WTC11 (cell line): ENCODE results near the gene KCNT2. TPM values are rescaled to one million over a fixed set of nuclear protein-coding genes. Genes with fewer than 3 reads are reported as not detected.

Experiments
- ATAC-seq: fragments of 200-7000 bp; cut with Tn5 transposase; 2 replicates; pipeline ENCODE4 v1.10.0; 2021; ENCODE audit warnings: mild to moderate bottlenecking, moderate library complexity
- CTCF ChIA-PET: fragments of 300-600 bp; sonication (Branson Sonifier 250); formaldehyde crosslinking; loops from one replicate; lab custom pipeline; 2021; ENCODE audit warnings: antibody characterized with exemption; lab: Charles Lee
- POLR2A ChIA-PET: fragments of 350-600 bp; sonication (Branson Sonifier 250); formaldehyde crosslinking; loops from one replicate; lab custom pipeline; 2021; ENCODE audit warnings: antibody characterized with exemption; lab: Charles Lee
- DNase-seq: peaks from one replicate; pipeline ENCODE4 v3.0.0; 2021; ENCODE audit warnings: low spot score
- H3K27ac Mint-ChIP-seq: 2 replicates; pipeline ENCODE4 v1.8.0; 2021; ENCODE audit warnings: mixed read lengths
- H3K27me3 Mint-ChIP-seq: 2 replicates; pipeline ENCODE4 v1.8.0; 2021; ENCODE audit warnings: low read depth, mild to moderate bottlenecking, moderate library complexity, mixed read lengths
- H3K36me3 Mint-ChIP-seq: 2 replicates; pipeline ENCODE4 v1.8.0; 2021; ENCODE audit warnings: mixed read lengths
- H3K4me1 Mint-ChIP-seq: 2 replicates; pipeline ENCODE4 v1.8.0; 2022; ENCODE audit warnings: mixed read lengths
- H3K4me3 Mint-ChIP-seq: 2 replicates; pipeline ENCODE4 v1.8.0; 2021; ENCODE audit warnings: mild to moderate bottlenecking, moderate library complexity, mixed read lengths
- H3K9me3 Mint-ChIP-seq: 2 replicates; pipeline ENCODE4 v1.8.0; 2021; ENCODE audit warnings: mixed read lengths
- CBFB ChIP-seq: sonication (generic); formaldehyde crosslinking; IDR thresholded peaks from 2 replicates; pipeline ENCODE4 v1.8.1; 2022; ENCODE audit warnings: mild to moderate bottlenecking, low read depth, missing genetic modification reagents
- CREB1 ChIP-seq: sonication (generic); formaldehyde crosslinking; IDR thresholded peaks from 2 replicates; pipeline ENCODE4 v1.8.0; 2023; ENCODE audit warnings: mild to moderate bottlenecking, missing genetic modification reagents
- FOXK1 ChIP-seq: sonication (generic); formaldehyde crosslinking; IDR thresholded peaks from 2 replicates; pipeline ENCODE4 v1.8.0; 2022; ENCODE audit warnings: mild to moderate bottlenecking, moderate library complexity, missing genetic modification reagents
- FOXP1 ChIP-seq: sonication (generic); formaldehyde crosslinking; IDR thresholded peaks from 2 replicates; pipeline ENCODE4 v1.8.0; 2022; ENCODE audit warnings: missing genetic modification reagents, mild to moderate bottlenecking, moderate library complexity, borderline replicate concordance
- GTF2I ChIP-seq: fragments of 250-450 bp; sonication (Bioruptor Pico); conservative IDR thresholded peaks from 2 replicates; pipeline ENCODE4 v1.4.0; 2021; ENCODE audit warnings: mild to moderate bottlenecking
- JUN ChIP-seq: sonication (generic); formaldehyde crosslinking; IDR thresholded peaks from 2 replicates; pipeline ENCODE4 v1.8.0; 2023; ENCODE audit warnings: mild to moderate bottlenecking, missing genetic modification reagents
- NFATC4 ChIP-seq: fragments of 250-450 bp; sonication (Bioruptor Pico); IDR thresholded peaks from 2 replicates; pipeline ENCODE4 v1.9.0; 2021; ENCODE audit warnings: mild to moderate bottlenecking
- NR1H2 ChIP-seq: sonication (generic); formaldehyde crosslinking; IDR thresholded peaks from 2 replicates; pipeline ENCODE4 v1.9.0; 2021; ENCODE audit warnings: mild to moderate bottlenecking, moderate library complexity, missing genetic modification reagents
- NR3C1 ChIP-seq: sonication (generic); formaldehyde crosslinking; conservative IDR thresholded peaks from 2 replicates; pipeline ENCODE4 v1.8.1; 2023; ENCODE audit warnings: low read depth, mild to moderate bottlenecking, missing genetic modification reagents
- SMAD3 ChIP-seq: sonication (generic); formaldehyde crosslinking; IDR thresholded peaks from 2 replicates; pipeline ENCODE4 v1.8.0; 2022; ENCODE audit warnings: missing genetic modification reagents, mild to moderate bottlenecking, borderline replicate concordance
- SOX15 ChIP-seq: fragments of 250-450 bp; sonication (Bioruptor Pico); IDR thresholded peaks from 2 replicates; pipeline ENCODE4 v1.9.0; 2021; ENCODE audit warnings: mild to moderate bottlenecking
- ZBTB21 ChIP-seq: sonication (generic); formaldehyde crosslinking; IDR thresholded peaks from 2 replicates; pipeline ENCODE4 v1.8.1; 2023; ENCODE audit warnings: mild to moderate bottlenecking, missing genetic modification reagents, borderline replicate concordance
- ZNF232 ChIP-seq: sonication (generic); formaldehyde crosslinking; IDR thresholded peaks from 2 replicates; pipeline ENCODE4 v1.8.0; 2022; ENCODE audit warnings: mild to moderate bottlenecking, missing genetic modification reagents
- ZNF263 ChIP-seq: sonication (generic); formaldehyde crosslinking; IDR thresholded peaks from 2 replicates; pipeline ENCODE4 v1.8.1; 2022; ENCODE audit warnings: low read depth, mild to moderate bottlenecking, moderate library complexity, missing genetic modification reagents
- total RNA-seq: library from RNA; stranded (reverse); gene quantifications from 3 replicates; pipeline ENCODE4 v1.2.3, GENCODE V29; 2021
- TF ChIP-seq, protein P1 (sequence below): fragments of 200-600 bp; IDR thresholded peaks from 2 replicates; pipeline ENCODE4 v1.8.0; 2022; ENCODE audit warnings: antibody characterized with exemption
- TF ChIP-seq, protein P2 (sequence below): sonication (generic); formaldehyde crosslinking; IDR thresholded peaks from 2 replicates; pipeline ENCODE4 v1.8.1; 2023; ENCODE audit warnings: mild to moderate bottlenecking, missing genetic modification reagents
- TF ChIP-seq, protein P3 (sequence below): fragments of 250-450 bp; sonication (Bioruptor Pico); IDR thresholded peaks from 2 replicates; pipeline ENCODE4 v1.9.0; 2021; ENCODE audit warnings: mild to moderate bottlenecking, borderline replicate concordance
- TF ChIP-seq, protein P4 (sequence below): sonication (generic); formaldehyde crosslinking; IDR thresholded peaks from 2 replicates; pipeline ENCODE4 v1.8.1; 2023; ENCODE audit warnings: mild to moderate bottlenecking, missing genetic modification reagents, borderline replicate concordance
- TF ChIP-seq, protein P5 (sequence below): sonication (generic); formaldehyde crosslinking; IDR thresholded peaks from 2 replicates; pipeline ENCODE4 v1.8.0; 2022; ENCODE audit warnings: mild to moderate bottlenecking, missing genetic modification reagents
- TF ChIP-seq, protein P6 (sequence below): sonication (generic); formaldehyde crosslinking; IDR thresholded peaks from 2 replicates; pipeline ENCODE4 v1.8.1; 2022; ENCODE audit warnings: low read depth, missing genetic modification reagents, borderline replicate concordance

Gene KCNT2
- total RNA-seq, 1 experiment from 2014 or later = 11.6 TPM

DNA sequence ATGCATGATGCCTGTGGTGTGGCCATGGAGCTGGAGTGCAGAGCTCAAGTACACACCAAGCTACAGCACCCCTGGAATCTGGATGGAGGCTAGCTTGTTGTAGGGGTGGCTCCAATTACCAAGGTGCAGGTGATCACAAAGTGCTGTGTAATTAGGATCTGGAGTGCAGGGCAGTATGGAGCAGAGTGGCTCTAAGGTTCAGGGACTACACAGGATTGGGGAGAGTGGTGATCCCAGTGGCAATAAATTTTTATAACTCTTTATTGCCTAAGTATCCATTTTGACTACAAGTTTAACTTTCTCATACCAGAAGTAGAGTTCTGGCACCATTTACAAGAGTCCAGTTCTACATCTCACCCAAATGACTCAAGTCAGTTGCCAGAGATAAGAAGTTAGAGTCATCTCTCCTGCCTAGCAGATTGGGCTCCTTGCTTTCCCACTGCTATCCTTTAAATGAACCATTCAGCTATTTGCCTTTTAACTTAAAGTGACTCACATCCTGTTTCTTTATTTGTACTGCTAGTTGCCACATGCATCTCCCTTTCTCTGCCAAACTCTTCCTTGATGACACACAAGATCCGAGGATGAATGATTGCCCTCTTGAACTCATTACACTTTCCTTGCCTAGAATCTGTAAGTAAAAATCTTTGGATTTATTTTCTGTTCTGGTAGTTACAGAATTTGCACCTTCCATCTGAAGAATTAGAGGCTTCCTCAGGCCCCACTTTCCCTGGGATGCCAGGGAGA lies 427.2 kb downstream of the KCNT2 start:
- Mint-ChIP-seq H3K4me1 (peaks cover 5% of the 10 kb centered on the region), H3K9me3 (no peaks in the 10 kb centered on the region), H3K27me3 (no peaks in the 10 kb centered on the region), H3K36me3 (no peaks in the 10 kb centered on the region), H3K4me3 (no peak overlapping the region), H3K27ac (no peak overlapping the region)
- POLR2A ChIA-PET = no interaction called here
- DNase-seq (no peak), ATAC-seq (no peak)
- CTCF ChIA-PET = interaction anchor here (1.1 kb wide), 1 partner anchor 33 kb away, joined by 4 read pairs; no protein-coding TSS in a partner anchor
- TF ChIP-seq ZBTB21 (no peak), FOXK1 (CRISPR knock-in tag) (no peak), FOXP1 (CRISPR knock-in tag) (no peak), GTF2I (no peak), JUN (CRISPR knock-in tag) (no peak), NR3C1 (CRISPR knock-in tag) (no peak), CREB1 (CRISPR knock-in tag) (no peak), NFATC4 (no peak), CBFB (CRISPR knock-in tag) (no peak), ZNF263 (CRISPR knock-in tag) (no peak), SOX15 (CRISPR knock-in tag) (no peak), NR1H2 (CRISPR knock-in tag) (no peak), ZNF232 (CRISPR knock-in tag) (no peak)
- TF ChIP-seq, protein P1, sequence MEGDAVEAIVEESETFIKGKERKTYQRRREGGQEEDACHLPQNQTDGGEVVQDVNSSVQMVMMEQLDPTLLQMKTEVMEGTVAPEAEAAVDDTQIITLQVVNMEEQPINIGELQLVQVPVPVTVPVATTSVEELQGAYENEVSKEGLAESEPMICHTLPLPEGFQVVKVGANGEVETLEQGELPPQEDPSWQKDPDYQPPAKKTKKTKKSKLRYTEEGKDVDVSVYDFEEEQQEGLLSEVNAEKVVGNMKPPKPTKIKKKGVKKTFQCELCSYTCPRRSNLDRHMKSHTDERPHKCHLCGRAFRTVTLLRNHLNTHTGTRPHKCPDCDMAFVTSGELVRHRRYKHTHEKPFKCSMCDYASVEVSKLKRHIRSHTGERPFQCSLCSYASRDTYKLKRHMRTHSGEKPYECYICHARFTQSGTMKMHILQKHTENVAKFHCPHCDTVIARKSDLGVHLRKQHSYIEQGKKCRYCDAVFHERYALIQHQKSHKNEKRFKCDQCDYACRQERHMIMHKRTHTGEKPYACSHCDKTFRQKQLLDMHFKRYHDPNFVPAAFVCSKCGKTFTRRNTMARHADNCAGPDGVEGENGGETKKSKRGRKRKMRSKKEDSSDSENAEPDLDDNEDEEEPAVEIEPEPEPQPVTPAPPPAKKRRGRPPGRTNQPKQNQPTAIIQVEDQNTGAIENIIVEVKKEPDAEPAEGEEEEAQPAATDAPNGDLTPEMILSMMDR = no peak
- TF ChIP-seq, protein P2, sequence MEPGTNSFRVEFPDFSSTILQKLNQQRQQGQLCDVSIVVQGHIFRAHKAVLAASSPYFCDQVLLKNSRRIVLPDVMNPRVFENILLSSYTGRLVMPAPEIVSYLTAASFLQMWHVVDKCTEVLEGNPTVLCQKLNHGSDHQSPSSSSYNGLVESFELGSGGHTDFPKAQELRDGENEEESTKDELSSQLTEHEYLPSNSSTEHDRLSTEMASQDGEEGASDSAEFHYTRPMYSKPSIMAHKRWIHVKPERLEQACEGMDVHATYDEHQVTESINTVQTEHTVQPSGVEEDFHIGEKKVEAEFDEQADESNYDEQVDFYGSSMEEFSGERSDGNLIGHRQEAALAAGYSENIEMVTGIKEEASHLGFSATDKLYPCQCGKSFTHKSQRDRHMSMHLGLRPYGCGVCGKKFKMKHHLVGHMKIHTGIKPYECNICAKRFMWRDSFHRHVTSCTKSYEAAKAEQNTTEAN (CRISPR knock-in tag) = no peak

DNA sequence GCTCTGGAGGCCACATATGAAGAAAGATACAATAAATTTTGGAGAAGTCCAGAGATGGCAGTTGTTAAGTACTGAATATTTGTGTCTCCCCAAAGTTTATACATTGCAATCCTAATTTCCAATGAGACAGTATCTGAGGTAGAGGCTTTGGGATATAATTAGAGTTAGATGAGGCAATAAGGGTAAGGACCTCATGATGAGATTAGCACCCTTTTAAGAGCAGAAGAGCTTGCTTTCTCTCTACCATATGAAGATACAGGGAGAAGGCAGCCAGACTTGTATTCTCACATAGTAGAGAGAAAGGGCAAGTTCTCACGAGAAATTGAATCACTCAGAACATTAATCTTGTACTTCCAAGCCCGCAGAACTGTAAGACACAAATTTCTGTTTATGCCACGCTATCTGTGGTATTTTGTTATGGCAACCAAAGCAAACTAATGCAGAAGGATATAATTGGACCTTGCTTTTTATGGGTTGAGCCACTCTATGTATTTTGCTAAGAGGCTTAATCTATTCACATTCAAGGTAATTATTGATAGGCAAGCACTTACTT lies 430.1 kb downstream of the KCNT2 start:
- Mint-ChIP-seq H3K9me3 (no peaks in the 10 kb centered on the region), H3K27me3 (no peaks in the 10 kb centered on the region), H3K4me1 (peaks cover 5% of the 10 kb centered on the region), H3K27ac (no peak overlapping the region), H3K36me3 (no peaks in the 10 kb centered on the region), H3K4me3 (no peak overlapping the region)
- no peak for ATAC-seq
- CTCF ChIA-PET = interaction anchor here (0.9 kb wide), 1 partner anchor 431 kb away, joined by 4 read pairs; the partner anchor contains the start of gene KCNT2
- POLR2A ChIA-PET = no interaction called here
- DNase-seq = no peak
- TF ChIP-seq, protein P3, sequence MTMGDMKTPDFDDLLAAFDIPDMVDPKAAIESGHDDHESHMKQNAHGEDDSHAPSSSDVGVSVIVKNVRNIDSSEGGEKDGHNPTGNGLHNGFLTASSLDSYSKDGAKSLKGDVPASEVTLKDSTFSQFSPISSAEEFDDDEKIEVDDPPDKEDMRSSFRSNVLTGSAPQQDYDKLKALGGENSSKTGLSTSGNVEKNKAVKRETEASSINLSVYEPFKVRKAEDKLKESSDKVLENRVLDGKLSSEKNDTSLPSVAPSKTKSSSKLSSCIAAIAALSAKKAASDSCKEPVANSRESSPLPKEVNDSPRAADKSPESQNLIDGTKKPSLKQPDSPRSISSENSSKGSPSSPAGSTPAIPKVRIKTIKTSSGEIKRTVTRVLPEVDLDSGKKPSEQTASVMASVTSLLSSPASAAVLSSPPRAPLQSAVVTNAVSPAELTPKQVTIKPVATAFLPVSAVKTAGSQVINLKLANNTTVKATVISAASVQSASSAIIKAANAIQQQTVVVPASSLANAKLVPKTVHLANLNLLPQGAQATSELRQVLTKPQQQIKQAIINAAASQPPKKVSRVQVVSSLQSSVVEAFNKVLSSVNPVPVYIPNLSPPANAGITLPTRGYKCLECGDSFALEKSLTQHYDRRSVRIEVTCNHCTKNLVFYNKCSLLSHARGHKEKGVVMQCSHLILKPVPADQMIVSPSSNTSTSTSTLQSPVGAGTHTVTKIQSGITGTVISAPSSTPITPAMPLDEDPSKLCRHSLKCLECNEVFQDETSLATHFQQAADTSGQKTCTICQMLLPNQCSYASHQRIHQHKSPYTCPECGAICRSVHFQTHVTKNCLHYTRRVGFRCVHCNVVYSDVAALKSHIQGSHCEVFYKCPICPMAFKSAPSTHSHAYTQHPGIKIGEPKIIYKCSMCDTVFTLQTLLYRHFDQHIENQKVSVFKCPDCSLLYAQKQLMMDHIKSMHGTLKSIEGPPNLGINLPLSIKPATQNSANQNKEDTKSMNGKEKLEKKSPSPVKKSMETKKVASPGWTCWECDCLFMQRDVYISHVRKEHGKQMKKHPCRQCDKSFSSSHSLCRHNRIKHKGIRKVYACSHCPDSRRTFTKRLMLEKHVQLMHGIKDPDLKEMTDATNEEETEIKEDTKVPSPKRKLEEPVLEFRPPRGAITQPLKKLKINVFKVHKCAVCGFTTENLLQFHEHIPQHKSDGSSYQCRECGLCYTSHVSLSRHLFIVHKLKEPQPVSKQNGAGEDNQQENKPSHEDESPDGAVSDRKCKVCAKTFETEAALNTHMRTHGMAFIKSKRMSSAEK (CRISPR knock-in tag) = no peak
- TF ChIP-seq, protein P4, sequence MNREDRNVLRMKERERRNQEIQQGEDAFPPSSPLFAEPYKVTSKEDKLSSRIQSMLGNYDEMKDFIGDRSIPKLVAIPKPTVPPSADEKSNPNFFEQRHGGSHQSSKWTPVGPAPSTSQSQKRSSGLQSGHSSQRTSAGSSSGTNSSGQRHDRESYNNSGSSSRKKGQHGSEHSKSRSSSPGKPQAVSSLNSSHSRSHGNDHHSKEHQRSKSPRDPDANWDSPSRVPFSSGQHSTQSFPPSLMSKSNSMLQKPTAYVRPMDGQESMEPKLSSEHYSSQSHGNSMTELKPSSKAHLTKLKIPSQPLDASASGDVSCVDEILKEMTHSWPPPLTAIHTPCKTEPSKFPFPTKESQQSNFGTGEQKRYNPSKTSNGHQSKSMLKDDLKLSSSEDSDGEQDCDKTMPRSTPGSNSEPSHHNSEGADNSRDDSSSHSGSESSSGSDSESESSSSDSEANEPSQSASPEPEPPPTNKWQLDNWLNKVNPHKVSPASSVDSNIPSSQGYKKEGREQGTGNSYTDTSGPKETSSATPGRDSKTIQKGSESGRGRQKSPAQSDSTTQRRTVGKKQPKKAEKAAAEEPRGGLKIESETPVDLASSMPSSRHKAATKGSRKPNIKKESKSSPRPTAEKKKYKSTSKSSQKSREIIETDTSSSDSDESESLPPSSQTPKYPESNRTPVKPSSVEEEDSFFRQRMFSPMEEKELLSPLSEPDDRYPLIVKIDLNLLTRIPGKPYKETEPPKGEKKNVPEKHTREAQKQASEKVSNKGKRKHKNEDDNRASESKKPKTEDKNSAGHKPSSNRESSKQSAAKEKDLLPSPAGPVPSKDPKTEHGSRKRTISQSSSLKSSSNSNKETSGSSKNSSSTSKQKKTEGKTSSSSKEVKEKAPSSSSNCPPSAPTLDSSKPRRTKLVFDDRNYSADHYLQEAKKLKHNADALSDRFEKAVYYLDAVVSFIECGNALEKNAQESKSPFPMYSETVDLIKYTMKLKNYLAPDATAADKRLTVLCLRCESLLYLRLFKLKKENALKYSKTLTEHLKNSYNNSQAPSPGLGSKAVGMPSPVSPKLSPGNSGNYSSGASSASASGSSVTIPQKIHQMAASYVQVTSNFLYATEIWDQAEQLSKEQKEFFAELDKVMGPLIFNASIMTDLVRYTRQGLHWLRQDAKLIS (CRISPR knock-in tag) = no peak
- no peak for TF ChIP-seq NR3C1 (CRISPR knock-in tag)
- TF ChIP-seq, protein P5, sequence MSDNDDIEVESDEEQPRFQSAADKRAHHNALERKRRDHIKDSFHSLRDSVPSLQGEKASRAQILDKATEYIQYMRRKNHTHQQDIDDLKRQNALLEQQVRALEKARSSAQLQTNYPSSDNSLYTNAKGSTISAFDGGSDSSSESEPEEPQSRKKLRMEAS (CRISPR knock-in tag) = no peak
- TF ChIP-seq SMAD3 = no peak
- TF ChIP-seq, protein P6, sequence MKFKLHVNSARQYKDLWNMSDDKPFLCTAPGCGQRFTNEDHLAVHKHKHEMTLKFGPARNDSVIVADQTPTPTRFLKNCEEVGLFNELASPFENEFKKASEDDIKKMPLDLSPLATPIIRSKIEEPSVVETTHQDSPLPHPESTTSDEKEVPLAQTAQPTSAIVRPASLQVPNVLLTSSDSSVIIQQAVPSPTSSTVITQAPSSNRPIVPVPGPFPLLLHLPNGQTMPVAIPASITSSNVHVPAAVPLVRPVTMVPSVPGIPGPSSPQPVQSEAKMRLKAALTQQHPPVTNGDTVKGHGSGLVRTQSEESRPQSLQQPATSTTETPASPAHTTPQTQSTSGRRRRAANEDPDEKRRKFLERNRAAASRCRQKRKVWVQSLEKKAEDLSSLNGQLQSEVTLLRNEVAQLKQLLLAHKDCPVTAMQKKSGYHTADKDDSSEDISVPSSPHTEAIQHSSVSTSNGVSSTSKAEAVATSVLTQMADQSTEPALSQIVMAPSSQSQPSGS = no peak
- TF ChIP-seq, protein P2 (CRISPR knock-in tag) = no peak
